B cell (primary cell): ENCODE measurements around the gene WDR87.

Experiments
- CTCF ChIP-seq: fragments of 200-600 bp; IDR thresholded peaks from one replicate; pipeline ENCODE4 v1.8.0; 2022; ENCODE audit warnings: antibody characterized with exemption, mild to moderate bottlenecking
- EZH2 ChIP-seq: IDR thresholded peaks from 2 replicates; pipeline ENCODE4 v1.6.1; 2012; ENCODE audit warnings: borderline replicate concordance, low read depth, mild to moderate bottlenecking, moderate library complexity, low read length; ENCODE audit not compliant: insufficient read depth, poor library complexity, severe bottlenecking

- TF ChIP-seq EZH2 (no peak), CTCF (no peak)
Observed at GRCh38 chr19:37948362-37948761, 42.0 kb upstream of the WDR87 start.
